Esophagus squamous epithelium (tissue), 4 donors: ENCODE results near the gene SUPT3H.

ENCODE experiments used
- CTCF ChIP-seq, 6 experiments: fragments of 450-650 bp in 4 of 6; fragments of 200-600 bp in 2 of 6; sonication (generic) in 2 of 6; IDR thresholded peaks; one replicate each; pipeline ENCODE4 v1.5.1; 2016 to 2019; ENCODE audit warnings: antibody characterized with exemption in 6 of 6, mild to moderate bottlenecking in 4 of 6, moderate library complexity in 4 of 6
- POLR2A ChIP-seq, 4 donors: fragments of 450-650 bp; IDR thresholded peaks; one replicate each; pipeline ENCODE4 v1.6.1; 2017; ENCODE audit warnings: antibody characterized with exemption in 4 of 4, mild to moderate bottlenecking in 4 of 4, moderate library complexity in 3 of 4

- TF ChIP-seq POLR2A (IDR thresholded peaks at IDR 0.05) (no peak), CTCF (IDR thresholded peaks at IDR 0.05) (no peak)
Measured at GRCh38 chr6:44828780-44829179, 549.0 kb downstream of the SUPT3H start.
